ENCODE results near the gene CNN3.
"Not testable (repeated sequence)": the region's sequence is repeated elsewhere in the genome, so short reads cannot be mapped to it uniquely, and the experiment has no call there.

The CNN3 gene

DNA sequence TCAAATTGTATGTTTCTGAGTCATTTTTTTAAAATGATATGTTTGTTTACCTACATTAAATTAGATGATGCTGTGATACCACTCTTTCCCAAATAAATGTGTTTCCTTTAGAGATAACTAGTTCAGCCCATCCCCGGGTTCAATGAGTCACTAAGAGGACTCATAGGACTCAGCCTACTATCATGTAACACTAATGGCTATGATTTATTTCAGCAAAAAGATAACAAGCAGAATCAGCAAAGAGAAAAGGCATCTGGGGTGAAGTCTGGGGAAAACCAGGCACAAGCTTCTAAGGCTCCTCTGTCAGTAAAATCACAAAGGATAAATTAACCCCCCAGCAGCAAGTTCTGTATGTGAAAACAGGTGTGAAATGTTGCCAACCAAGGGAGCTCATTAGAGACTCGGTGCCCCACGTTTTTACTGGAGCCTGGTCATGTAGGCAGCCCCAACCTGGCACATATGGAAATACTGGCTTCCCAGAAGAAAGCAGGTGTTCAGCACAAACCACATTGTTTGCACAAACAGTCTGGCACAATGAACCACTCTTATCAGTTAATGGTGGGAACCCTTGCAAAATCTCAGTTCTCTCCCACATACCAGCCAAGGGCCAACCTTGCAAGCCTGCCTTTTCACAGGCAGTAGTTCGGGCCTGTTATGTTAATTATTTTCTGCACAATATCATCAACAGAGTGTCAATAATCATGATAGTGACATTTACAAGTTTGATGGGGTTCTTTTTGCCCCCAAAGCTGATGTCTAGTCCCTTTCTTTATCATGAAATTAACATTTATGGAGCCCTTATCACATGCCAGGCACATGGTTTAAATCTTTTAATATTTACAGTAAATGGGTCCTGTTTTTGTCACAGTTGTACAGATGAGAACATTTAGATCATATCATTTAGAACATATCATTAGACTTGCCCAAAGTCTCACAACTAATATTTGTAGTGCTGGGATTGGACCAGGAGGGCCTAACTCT, 23.1 kb upstream of the CNN3 start:
- DNase-seq = no peak

DNA sequence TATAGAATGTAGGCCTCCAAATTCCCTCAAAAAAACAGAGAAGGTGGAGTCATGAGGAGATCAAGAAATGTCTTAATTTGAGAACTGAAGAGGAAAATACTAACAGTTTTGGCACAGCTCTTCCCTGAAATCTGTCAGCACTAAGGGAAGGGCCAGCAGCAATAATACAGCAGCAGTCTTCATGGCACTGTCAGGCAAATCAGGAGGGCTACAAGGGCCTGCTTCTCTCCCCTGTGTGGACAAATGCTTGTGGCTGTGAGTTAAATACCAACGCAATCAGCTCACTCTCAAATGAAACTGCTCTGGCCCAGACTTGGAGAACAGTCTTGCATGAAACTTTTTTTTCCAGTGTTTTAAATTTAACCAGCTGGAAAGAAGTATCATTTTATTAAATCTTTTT, 20.5 kb upstream of the CNN3 start:
- no peak for DNase-seq

DNA sequence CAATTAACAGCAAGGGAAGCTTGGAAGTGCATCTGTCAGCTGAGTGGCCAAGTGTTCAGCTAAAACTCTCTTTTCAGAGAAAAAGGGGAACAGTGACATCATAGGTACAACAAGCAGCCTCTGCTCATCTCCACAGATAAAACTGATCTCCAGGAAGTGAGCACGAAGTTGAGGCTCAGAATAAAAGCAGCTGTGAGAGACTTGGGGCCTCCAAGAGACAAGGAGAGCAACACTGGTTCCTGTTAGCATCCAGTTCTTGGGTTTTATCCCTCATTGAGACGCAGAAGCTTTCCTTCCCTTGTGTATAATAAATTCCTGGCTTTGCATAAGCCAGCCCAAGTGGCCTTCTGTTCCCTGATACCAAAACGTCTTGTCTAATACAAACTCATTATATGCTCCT, 20.0 kb upstream of the CNN3 start:
- DNase-seq = peak in 1 of 2 donors; percentile 3

DNA sequence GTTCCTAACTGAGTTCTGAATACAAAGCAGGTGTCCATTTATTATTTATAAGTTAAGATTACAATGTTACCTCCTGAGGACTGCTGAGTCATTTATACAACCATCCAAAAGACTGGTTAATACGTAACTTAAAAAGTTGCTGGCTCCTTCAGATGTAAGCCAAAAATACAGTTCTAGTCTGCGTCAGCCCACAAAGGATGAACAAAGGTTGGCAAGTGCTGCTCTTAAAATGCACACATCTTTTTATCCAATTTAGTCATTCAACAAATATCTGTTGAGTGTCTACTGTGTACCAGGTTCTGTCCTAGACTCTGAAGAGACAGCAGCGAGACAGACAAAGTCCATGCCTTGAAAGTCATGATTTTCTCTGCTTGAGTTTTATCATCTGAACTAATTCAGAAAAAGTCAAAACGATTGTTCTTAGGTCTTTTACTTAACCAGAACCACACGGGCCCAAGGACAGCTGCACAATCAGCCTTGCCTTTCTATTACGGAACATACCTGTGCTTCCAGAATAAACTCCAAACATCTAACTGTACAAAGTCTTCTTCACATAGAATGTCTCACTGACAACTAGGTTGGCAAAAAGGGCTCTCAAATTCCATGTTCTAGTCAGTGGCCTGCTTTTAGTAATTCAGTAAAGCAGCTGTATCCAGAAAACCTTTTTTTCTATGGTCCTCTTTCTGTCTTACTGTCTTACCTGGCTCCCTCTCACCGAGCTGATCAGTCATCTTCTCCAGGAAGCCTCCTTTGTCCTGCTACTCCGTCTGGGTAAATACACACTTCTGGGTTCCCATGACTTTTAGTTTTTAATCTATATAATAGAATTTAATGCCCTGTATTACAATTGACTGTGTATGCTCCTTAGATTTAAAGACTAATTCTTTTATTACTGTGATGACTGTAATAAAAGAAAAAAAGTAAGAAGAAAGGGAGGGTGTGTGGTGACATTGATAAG, 15.5 kb upstream of the CNN3 start:
- DNase-seq = no peak

DNA sequence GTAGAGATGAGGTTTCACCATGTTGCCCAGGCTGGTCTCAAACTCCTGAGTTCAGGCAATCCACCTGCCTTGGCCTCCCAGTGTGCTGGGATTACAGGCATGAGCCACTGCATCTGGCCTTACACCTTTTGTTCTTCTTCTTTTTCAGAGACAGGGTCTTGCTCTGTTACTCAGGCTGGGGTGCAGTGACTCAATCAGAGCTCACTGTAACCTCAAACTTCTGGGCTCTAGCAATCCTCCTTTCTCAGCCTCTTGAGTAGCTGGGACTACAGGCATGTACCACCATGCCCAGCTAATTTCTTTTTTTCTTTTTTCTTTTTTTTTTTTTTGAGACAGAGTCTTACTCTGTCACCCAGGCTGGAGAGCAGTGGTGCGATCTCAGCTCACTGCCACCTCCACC, 14.6 kb upstream of the CNN3 start:
- not testable (repeated sequence) for DNase-seq

DNA sequence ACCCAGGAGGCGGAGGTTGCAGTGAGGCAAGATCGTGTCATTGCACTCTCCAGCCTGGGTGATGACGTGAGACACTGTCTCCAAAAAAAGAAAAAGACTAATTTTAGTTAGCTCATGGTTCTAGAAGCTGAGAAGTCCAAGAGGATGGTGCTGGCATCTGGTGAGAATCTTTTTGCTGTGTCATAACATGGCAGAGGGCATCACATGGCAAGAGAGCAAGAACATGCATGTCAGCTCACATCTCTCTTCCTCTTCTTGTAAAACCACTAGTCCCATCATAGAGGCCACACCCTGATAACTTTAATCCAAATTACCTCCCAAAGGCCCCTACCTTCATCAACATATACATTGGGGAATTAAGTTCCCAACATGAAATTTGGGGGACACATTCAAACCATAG, 13.8 kb upstream of the CNN3 start:
- no peak for DNase-seq

DNA sequence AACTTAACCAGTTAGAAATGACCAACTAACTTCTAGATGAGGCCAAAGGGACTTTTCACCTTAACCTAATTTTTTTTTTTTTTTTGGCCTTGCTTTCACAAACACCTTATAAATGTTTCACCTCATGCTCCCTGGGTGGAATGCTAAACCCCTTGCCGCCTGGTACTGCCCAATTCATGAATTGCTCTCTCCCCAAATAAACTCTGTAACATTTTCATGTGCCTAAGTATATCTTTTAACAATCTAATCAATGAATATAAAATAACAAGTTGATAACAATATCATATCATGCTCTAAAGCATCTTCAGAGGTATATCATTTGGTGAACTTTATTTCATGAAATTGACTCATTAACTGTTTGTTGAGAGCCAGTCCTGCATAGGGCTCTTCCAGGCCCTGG, 10.9 kb upstream of the CNN3 start:
- no peak for DNase-seq

DNA sequence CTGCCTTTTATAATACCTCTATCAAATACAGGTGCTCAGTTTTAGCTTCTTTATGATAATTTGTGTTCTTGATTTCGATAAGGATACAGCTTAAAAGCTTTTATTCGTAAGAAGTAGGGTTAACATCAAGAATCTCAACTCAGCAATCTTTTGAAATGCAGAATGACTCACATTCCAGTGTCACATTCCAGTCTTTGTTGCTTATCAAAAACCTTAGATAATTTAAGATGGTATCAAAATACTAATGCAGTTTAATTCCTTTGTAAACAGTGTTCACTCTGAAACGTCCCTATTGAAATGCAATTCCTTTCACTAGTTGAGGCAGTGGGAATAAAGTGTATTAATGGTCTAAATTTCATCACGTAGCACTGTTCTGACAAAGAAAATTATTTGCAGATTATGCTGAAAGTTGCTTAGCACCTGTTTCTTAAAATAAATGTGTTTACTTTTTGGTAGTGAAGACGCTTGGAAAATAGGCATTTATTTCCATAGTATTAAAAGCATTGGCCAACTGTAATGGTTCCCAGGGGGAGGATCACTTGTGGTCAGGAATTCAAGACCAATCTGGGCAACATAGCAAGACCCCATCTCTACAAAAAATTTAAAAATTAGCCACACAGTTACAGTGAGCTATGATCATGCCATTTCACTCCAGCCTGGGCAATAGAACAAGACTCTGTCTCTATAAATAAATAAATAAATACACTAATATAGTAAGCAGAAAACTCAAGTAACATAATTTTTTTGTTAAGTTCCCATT, 10.1 kb upstream of the CNN3 start:
- no peak for DNase-seq

DNA sequence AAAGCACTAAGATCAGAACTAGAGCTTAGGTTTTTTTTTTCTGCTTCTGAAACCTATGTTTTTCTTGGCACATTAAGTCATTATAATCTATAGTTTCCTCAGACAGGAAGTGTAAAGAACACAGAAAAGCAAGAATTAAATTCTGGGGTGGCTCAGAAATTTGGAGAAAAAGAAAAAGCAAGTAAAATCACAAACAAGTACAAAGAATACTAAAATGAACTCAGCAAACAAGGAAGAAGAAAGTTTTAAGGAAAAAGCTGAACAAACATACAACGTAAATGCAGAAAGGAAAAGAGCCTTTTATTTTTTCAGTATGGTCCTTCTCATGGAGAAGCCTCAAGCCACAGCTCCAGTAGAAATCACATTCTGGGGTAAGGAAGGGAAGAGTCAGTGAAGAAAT, 8.6 kb upstream of the CNN3 start:
- no peak for DNase-seq

DNA sequence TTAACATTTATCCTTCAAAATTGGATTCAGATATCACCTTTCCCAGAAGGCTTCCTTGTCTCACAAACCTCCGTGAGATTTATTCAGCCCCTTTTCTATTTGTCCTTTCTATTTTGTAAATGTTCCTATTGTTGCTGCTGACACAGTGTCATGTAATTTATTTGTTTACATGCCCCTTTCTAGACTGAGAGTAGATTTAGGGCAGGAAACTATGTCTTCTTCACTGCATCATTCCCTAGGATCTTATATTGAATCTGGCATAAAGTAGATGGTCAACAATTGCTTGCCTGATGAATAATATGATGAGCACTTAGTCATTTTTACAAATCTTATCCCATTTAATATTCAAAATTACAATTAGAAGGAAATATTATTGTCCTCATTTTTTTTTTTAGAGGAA, 8.1 kb upstream of the CNN3 start:
- DNase-seq = no peak

DNA sequence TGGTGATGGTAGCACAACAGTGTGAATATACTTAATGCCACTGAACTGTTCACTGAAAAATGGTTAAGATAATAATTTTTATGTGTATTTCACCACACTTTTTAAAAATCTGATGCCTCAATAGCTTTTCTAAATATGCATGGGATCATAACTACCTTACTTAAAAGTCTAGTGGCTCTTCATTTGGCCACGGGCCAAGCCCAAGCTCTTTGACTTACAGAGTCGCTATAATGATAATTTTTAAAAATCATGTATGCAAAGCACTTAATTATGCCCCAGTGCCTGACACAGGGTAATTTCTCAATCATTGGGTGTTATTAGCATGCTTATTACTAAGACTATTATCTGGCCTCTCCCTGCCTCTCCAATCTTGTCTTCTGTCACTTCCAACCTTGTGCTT, 7.6 kb upstream of the CNN3 start:
- no peak for DNase-seq

DNA sequence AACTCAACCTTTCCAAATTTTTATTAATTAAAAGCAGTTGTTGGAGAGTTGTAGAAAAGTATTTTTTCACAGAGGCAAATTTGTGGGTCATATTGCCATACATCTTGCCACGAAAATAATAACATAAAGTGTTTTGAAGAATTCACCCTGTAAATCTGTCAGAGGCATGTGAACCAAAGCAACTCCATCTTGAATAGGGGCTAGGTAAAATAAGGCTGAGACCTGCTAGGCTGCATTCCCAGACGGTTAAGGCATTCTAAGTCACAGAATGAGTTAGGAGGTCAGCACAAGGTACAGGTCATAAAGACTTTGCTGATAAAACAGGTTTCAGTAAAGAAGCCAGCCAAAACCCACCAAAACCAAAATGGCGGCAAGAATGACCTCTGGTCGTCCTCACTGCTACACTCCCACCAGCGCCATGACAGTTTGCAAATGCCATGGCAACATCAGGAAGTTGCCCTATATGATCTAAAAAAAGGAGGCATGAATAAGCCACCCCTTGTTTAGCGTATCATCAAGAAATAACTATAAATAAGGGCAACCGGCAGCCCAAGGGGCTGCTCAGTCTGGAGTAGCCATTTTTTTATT, 4.4 kb upstream of the CNN3 start:
- no peak for DNase-seq

DNA sequence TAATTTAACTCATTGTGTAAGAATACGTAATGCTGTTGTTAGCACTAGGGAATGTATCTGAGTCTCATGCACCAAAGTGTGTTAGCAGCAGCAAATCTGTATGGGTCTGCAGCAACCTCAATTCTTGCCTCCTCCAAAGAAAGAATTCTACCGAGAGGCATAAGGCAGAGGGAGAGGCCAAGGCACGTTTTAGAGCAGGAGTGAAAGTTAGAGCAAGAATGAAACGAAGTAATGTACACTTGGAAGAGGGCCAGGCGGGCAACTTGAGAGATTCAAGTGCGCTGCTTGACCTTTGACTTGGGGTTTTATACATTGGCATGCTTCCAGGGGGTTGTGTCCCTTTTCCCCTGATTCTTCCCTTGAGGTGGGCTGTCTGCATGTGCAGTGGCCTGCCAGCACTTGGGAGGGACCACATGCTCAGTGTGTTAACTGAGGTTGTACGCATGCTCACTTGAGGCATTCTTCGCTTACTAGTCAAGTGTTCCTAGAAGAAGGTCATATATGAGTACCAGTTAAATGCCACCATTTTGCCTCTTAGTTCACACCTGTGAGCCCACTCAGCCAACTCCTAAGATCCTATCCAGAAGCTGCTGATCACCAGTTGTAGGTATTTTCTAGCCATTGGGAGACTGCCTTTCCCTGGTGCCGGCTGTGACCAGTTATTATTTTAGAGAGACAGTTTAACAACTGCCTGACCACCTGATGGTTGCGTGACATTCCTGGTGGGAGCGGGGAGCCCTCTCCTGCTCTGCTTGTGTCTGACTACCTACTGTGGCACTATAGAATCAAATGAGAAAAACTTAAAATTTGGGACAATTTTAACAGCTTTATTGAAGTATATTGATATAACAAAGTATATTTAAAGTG, 2.7 kb upstream of the CNN3 start:
- DNase-seq = no peak

DNA sequence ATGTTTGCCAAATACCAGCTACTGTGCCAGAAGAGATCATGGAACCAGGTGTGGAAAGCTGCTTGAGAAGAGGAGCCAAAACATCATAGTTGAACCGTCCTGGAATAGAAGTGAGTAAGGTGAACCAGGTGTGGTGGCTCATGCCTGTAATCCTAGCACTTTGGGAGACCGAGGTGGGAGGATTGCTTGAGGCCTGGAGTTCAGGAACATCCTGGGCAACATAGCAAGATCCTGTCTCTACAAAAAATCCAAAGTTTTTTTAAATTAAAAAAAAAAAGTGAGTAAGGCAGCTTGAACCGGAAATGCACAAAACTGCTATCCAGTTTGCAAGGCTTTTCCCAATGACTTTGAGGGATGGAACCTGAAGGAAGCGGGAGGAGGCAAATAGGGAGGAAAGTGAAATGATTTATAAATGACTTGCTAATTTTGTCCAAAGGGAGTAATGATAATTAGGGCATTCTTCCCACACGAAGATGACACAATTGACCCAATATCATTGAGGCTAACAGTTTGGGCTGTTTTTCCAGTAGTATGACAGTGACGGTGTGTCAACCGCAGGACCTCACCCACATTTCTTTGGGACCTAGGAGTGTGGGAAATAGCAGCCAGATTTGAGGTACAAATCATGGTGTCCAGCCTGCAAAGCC, 1.5 kb upstream of the CNN3 start:
- no peak for DNase-seq

DNA sequence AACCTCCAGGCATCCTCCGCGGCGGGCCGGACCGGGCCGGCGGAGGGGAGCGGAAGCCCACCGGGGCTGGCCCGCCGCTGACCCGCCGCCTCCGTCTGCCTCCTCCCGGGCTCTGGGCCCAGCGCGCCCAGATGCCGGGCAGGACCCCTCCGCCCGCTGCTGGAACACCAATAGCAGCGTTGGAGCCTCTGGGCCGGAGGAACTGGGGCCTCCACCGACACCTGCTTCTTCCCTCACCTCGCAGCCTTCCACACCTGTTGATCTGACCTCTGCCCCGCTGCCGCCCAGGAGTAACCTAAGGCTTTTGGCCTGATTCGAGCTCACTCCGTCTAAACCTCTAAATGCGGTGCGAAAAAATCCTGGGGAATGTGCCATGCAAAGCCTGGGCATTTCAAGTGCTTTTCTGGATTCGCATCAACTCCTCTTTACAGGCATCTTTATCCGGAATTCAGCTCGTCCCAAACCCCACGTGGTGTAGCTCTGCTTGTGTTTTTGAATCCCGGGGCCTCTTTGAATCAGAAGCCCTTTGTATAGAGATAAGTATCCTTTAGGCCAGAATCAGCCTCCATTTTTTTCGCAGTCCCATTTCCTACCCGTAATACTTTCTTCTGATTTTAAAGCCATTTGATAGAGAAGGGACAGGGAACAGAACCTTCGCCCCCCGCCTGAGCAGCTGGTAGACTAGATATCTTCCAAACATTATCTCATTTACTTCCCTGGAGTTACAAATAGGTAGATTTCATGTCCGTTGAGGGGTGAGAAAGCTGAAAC, 680 bp upstream of the CNN3 start:
- DNase-seq = no peak

DNA sequence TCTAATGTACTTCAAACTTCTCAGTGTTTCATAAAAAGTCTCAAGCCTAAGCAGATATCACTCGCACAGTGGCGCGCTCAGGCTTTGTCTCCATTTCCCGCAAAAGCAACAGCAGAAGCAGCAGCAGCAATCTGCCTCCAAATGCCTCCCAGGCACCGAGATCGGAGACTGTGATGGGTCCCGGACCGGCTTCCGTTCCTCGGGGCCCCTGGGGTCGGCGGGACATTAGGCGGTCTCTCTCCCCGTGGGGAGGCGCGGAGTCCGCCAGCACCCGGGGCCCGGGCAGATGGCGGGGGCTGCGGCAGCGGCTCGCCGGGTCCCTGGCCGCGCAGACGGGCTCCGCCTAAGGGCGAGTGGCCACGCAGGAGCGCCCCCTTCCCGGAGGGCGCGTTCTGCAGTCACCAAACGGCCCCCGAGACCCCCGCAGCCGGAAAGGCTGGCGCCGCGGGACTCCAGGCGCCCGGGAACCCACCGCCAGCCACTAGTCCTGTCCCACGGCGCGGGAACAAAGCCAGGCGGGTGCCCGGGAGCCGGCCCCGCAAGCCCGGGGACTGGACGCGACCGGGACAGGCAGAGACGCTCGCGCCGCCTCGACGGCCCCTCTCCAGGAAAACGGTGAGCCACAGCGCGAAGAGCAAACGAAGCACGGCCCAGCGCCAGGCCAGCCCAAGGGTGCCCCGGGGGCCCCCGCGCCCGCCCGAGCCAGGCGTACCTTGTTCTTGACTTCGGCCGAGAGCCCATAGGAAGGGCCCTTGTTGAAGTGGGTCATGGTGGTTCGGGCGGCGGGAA, 590 bp downstream of the CNN3 start:
- DNase-seq = no peak

DNA sequence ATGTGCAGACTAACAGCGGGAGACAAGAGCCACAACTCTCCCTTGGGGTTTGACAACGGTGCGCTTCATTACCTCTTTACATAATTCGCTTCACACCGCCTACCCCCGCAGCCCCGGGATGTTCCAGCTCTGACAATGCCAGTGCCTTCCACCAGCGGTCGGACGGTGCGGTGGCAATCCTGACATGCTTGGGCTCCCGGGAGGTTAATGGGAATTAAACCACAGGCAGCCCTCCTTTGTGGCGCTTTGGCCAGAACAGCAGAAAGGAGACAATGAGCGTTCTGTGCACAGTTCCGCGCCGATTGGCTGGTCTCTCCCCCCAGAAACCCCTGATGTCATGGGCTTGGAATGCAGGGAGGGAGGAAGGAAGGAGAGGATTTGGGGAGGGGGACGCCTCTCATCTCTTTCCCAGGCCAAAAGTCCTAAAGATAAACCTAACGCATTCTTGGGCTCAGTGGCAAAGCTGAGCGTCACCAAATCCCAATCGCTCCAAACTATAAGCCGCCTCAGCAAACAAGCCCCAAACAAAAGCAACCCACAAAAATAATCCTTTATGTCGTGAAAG, 1.3 kb downstream of the CNN3 start:
- no peak for DNase-seq

DNA sequence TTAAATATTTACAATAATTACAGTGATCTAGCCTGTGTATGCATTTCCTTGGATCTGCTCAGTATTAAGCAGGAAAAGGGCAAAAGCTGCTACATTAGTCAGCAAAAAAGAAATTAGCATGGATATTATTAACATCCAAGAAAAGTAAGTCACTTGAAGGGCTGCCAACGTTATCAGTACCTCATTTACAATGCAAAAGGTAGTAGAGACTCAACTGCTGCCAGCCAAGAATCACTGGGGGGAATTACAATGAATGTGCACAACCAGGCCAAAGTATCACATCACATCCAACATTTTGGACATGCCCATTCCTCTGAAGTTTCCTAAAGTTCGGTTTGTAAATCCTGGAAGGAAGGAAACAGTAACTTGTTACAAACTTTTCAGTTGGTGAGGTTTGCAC, 1.9 kb downstream of the CNN3 start:
- DNase-seq = no peak

DNA sequence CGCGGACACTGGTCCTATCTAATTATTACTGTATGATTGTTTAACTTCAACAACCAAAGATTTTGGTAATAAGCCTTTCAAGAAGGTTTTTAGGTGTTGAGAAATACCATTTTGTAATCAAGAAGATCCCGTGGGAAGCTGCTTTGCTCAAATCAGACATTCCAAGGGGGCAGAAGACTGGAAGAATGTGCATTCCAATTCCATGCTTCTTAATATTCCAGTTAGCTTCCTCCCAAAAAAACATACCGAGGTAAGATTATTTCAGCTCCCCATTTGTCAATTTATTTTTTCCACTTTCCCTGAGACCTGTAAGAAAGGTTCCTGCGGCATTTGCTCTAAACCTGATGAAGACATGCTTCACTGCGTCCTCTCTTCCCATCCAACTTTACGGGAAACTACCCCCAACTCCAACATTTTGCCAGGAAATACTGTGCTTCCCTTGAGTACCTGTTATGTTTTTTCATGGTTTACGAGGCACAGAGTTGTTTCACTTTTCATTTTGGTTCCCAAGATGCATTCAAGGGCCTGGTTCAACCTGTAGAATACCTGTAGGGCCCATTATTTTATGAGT, 4.1 kb downstream of the CNN3 start:
- DNase-seq = no peak
